OCI-LY7 (cell line): ENCODE results near the gene STK10. TPM values are rescaled to one million over a fixed set of nuclear protein-coding genes. Genes with fewer than 3 reads are reported as not detected.

Experiments
- BruUV-seq: library from RNA; stranded (reverse); fragments of 400-500 nt; replicated peaks from 2 replicates; lab custom pipeline; 2021; lab: Mats Ljungman, UMichigan
- CTCF ChIA-PET: fragments of 300-600 bp; sonication (Branson Sonifier 250); formaldehyde crosslinking; loops from one replicate; lab custom pipeline; 2022; ENCODE audit warnings: antibody characterized with exemption; ENCODE audit not compliant: unreplicated experiment; lab: Charles Lee
- POLR2A ChIA-PET: fragments of 300-600 bp; sonication (Branson Sonifier 250); formaldehyde crosslinking; loops from one replicate; lab custom pipeline; 2022; ENCODE audit warnings: antibody characterized with exemption; lab: Charles Lee
- DNase-seq: peaks from one replicate; pipeline ENCODE4 v3.0.0-alpha.2; 2015; ENCODE audit warnings: low spot score
- H2AFZ ChIP-seq: fragments of 200-600 bp; sonication (generic), shearing (Covaris generic); 2 replicates; pipeline ENCODE4 v1.6.1; 2014; ENCODE audit warnings: mild to moderate bottlenecking, antibody characterized with exemption, low read length, moderate library complexity
- H3K27ac ChIP-seq: fragments of 200-600 bp; sonication (generic); 2 replicates; pipeline ENCODE4 v1.5.1; 2014; ENCODE audit warnings: mixed run types, low read depth, mild to moderate bottlenecking, moderate library complexity, low read length, inconsistent platforms; ENCODE audit not compliant: poor library complexity, severe bottlenecking
- H3K36me3 ChIP-seq: fragments of 200-600 bp; sonication (generic); 2 replicates; pipeline ENCODE4 v1.6.1; 2014; ENCODE audit warnings: mild to moderate bottlenecking, antibody characterized with exemption, low read length, moderate library complexity, mixed read lengths; ENCODE audit not compliant: insufficient read depth
- H3K4me1 ChIP-seq: fragments of 200-600 bp; sonication (generic); 2 replicates; pipeline ENCODE4 v1.5.1; 2014; ENCODE audit warnings: mild to moderate bottlenecking, low read length; ENCODE audit not compliant: insufficient read depth, poor library complexity, severe bottlenecking
- H3K4me2 ChIP-seq: fragments of 200-600 bp; sonication (generic); 2 replicates; pipeline ENCODE4 v1.6.1; 2014; ENCODE audit warnings: mild to moderate bottlenecking, low read length
- H3K4me3 ChIP-seq: fragments of 200-600 bp; sonication (generic); 2 replicates; pipeline ENCODE4 v1.5.1; 2014; ENCODE audit warnings: mild to moderate bottlenecking, low read depth, low read length; ENCODE audit not compliant: poor library complexity, severe bottlenecking
- H3K79me2 ChIP-seq: fragments of 200-600 bp; sonication (generic); 2 replicates; pipeline ENCODE4 v1.6.1; 2016; ENCODE audit warnings: low read depth, mild to moderate bottlenecking, low read length, moderate library complexity, mixed read lengths; ENCODE audit not compliant: insufficient read depth
- H3K9me2 ChIP-seq: fragments of 200-600 bp; sonication (generic); 2 replicates; pipeline ENCODE4 v1.6.1; 2016; ENCODE audit warnings: mild to moderate bottlenecking, low read length, mixed read lengths; ENCODE audit not compliant: insufficient read depth
- H3K9me3 ChIP-seq: fragments of 200-600 bp; sonication (generic); 2 replicates; pipeline ENCODE4 v1.6.1; 2014; ENCODE audit warnings: mild to moderate bottlenecking, mixed run types, low read length, mixed read lengths
- H4K20me1 ChIP-seq: fragments of 200-600 bp; sonication (generic); 2 replicates; pipeline ENCODE4 v1.6.1; 2014; ENCODE audit warnings: mild to moderate bottlenecking, antibody characterized with exemption, low read length, moderate library complexity, mixed read lengths; ENCODE audit not compliant: insufficient read depth
- CTCF ChIP-seq: fragments of 200-600 bp; sonication (generic); conservative IDR thresholded peaks from 2 replicates; pipeline ENCODE4 v1.5.1; 2014; ENCODE audit warnings: mild to moderate bottlenecking, antibody characterized with exemption, low read length, moderate library complexity, mixed read lengths
- EZH2phosphoT487 ChIP-seq: fragments of 200-600 bp; sonication (generic); IDR thresholded peaks from 2 replicates; pipeline ENCODE4 v1.6.1; 2018; ENCODE audit warnings: low read depth, borderline replicate concordance, mild to moderate bottlenecking, mixed run types, antibody characterized with exemption, low read length, moderate library complexity, mixed read lengths
- intact Hi-C: fragments of 100-400 bp; cut with micrococcal nuclease; formaldehyde crosslinking; loops from one replicate; pipeline ENCODE4 v1.10.0; 2022; ENCODE audit not compliant: unreplicated experiment
- total RNA-seq, 2 experiments: library from RNA; depleted of rRNA in 1 of 2; stranded (reverse); fragments of >200 nt in 1 of 2; shearing (Covaris generic) in 1 of 2; gene quantifications; 2 replicates each; pipeline ENCODE4 v1.2.3, GENCODE V29; 2014 to 2022

STK10 gene
- total RNA-seq, 2 experiments from 2014 or later = 53.7 to 89.7 TPM

GRCh38 chr5:172049226-172049796 is 138.7 kb downstream of the STK10 start:
- no peak for DNase-seq
- Histone ChIP-seq H4K20me1 (no peaks in the 10 kb centered on the region), H3K4me3 (no peak overlapping the region), H3K9me2 (no peaks in the 10 kb centered on the region), H3K79me2 (no peaks in the 10 kb centered on the region), H3K4me2 (no peak overlapping the region), H2AFZ (no peak overlapping the region), H3K4me1 (no peaks in the 10 kb centered on the region), H3K27ac (no peak overlapping the region), H3K36me3 (peaks cover 49% of the 10 kb centered on the region), H3K9me3 (no peaks in the 10 kb centered on the region)
- POLR2A ChIA-PET = no interaction called here
- BruUV-seq = no TSS peak
- no peak for TF ChIP-seq CTCF
- TF ChIP-seq EZH2phosphoT487 = no peak
- intact Hi-C loops = no loop called here
- CTCF ChIA-PET = no interaction called here

- no peak for TF ChIP-seq CTCF
- no peak for TF ChIP-seq EZH2phosphoT487
- H3K9me2 ChIP-seq = no peaks in the 10 kb centered on the region
- intact Hi-C loops = no loop called here
- peaks cover 48% of the 10 kb centered on the region for H3K36me3 ChIP-seq
- no peak overlapping the region for H3K4me2 ChIP-seq
- no peak overlapping the region for H2AFZ ChIP-seq
- no peaks in the 10 kb centered on the region for H3K9me3 ChIP-seq
- H4K20me1 ChIP-seq = no peaks in the 10 kb centered on the region
- H3K79me2 ChIP-seq = no peaks in the 10 kb centered on the region
- no peak overlapping the region for H3K27ac ChIP-seq
- no peaks in the 10 kb centered on the region for H3K4me1 ChIP-seq
- no peak overlapping the region for H3K4me3 ChIP-seq
- POLR2A ChIA-PET = no interaction called here
- CTCF ChIA-PET = interaction anchor here (0.6 kb wide), 1 partner anchor 88 kb away, joined by 4 read pairs; no protein-coding TSS in a partner anchor
- BruUV-seq = no TSS peak
- DNase-seq = no peak
Measured at GRCh38 chr5:172048539-172049101, 139.4 kb downstream of the STK10 start.

GRCh38 chr5:172048170-172048422 is 139.9 kb downstream of the STK10 start:
- Histone ChIP-seq H3K4me1 (no peaks in the 10 kb centered on the region), H3K79me2 (no peaks in the 10 kb centered on the region), H2AFZ (no peak overlapping the region), H3K4me2 (no peak overlapping the region), H3K36me3 (peaks cover 47% of the 10 kb centered on the region), H3K27ac (no peak overlapping the region), H4K20me1 (no peaks in the 10 kb centered on the region), H3K4me3 (no peak overlapping the region), H3K9me3 (no peaks in the 10 kb centered on the region), H3K9me2 (no peaks in the 10 kb centered on the region)
- ChIA-PET POLR2A (no interaction called here), CTCF (no interaction called here)
- TF ChIP-seq CTCF (no peak), EZH2phosphoT487 (no peak)
- DNase-seq = no peak
- intact Hi-C loops = no loop called here
- BruUV-seq = no TSS peak
